Measurements from ENCODE around the gene FKBP5.

- TF ChIP-seq CTCF (IDR thresholded peaks at IDR 0.05; ENCODE audit: insufficient read depth, low read length) (no peak), POLR2AphosphoS5 (IDR thresholded peaks at IDR 0.05; ENCODE audit: low read depth) (no peak)
These were observed 23.1 kb downstream of the FKBP5 start for GRCh38 chr6:35665573-35665972.
